ENCODE data around the gene SIM2. TPM values are rescaled to one million over a fixed set of nuclear protein-coding genes. Genes with fewer than 3 reads are reported as not detected.

The SIM2 gene
- total RNA-seq, 4 donors from 2014 or later = 0.42 TPM; not detected in 3

- 92% methylated on average over 9 of the region's 9 CpGs for WGBS
- Histone ChIP-seq H3K27me3 (no peaks in the 10 kb centered on the region), H3K36me3 (peaks cover 0 to 39% (median under 1%) of the 10 kb centered on the region in 4 donors), H3K4me3 (no peak overlapping the region), H3K27ac (replicated peaks in 1 of 4) (no peak overlapping the region), H3K4me1 (no peaks in the 10 kb centered on the region), H3K9me3 (no peaks in the 10 kb centered on the region)
- DNase-seq (ENCODE audit: extremely low spot score) = no peak
- intact Hi-C loops (cut with DNase I) = no loop called here
- TF ChIP-seq EP300 (IDR thresholded peaks at IDR 0.05) (no peak), POLR2A (IDR thresholded peaks at IDR 0.05; ENCODE audit: low read depth) (no peak), CTCF (IDR thresholded peaks at IDR 0.05) (no peak), POLR2AphosphoS5 (IDR thresholded peaks at IDR 0.05) (no peak)
Observed at GRCh38 chr21:36762642-36763041, 63.7 kb downstream of the SIM2 start.

GRCh38 chr21:36763305-36763704, 64.4 kb downstream of the SIM2 start:
- Histone ChIP-seq H3K27ac (replicated peaks in 1 of 4) (no peak overlapping the region), H3K27me3 (no peaks in the 10 kb centered on the region), H3K4me3 (no peak overlapping the region), H3K9me3 (no peaks in the 10 kb centered on the region), H3K36me3 (peaks cover 0 to 39% (median 0%) of the 10 kb centered on the region in 4 donors), H3K4me1 (no peaks in the 10 kb centered on the region)
- 88% methylated on average over 6 of the region's 6 CpGs for WGBS
- no peak for DNase-seq (ENCODE audit: extremely low spot score)
- TF ChIP-seq POLR2AphosphoS5 (IDR thresholded peaks at IDR 0.05) = no peak
- no peak for TF ChIP-seq POLR2A (IDR thresholded peaks at IDR 0.05; ENCODE audit: low read depth)
- TF ChIP-seq CTCF (IDR thresholded peaks at IDR 0.05) = no peak
- no peak for TF ChIP-seq EP300 (IDR thresholded peaks at IDR 0.05)
- intact Hi-C loops (cut with DNase I) = no loop called here

- Histone ChIP-seq H3K27ac (replicated peaks in 1 of 4) (no peak overlapping the region), H3K27me3 (no peaks in the 10 kb centered on the region), H3K4me3 (no peak overlapping the region), H3K36me3 (peaks cover 0 to 28% (median 0%) of the 10 kb centered on the region in 4 donors), H3K9me3 (no peaks in the 10 kb centered on the region), H3K4me1 (peaks cover 0 to 9% (median 4%) of the 10 kb centered on the region in 4 donors)
- 97% methylated on average over 4 of the region's 4 CpGs for WGBS
- TF ChIP-seq POLR2A (IDR thresholded peaks at IDR 0.05; ENCODE audit: low read depth) = no peak
- TF ChIP-seq POLR2AphosphoS5 (IDR thresholded peaks at IDR 0.05) = no peak
- no peak for TF ChIP-seq EP300 (IDR thresholded peaks at IDR 0.05)
- no peak for TF ChIP-seq CTCF (IDR thresholded peaks at IDR 0.05)
- DNase-seq (ENCODE audit: extremely low spot score) = no peak
- intact Hi-C loops (cut with DNase I) = no loop called here
Observed at GRCh38 chr21:36765229-36765628, 66.3 kb downstream of the SIM2 start.

GRCh38 chr21:36766511-36766910, 67.6 kb downstream of the SIM2 start:
- no peak for DNase-seq (ENCODE audit: extremely low spot score)
- TF ChIP-seq EP300 (IDR thresholded peaks at IDR 0.05) (no peak), POLR2AphosphoS5 (IDR thresholded peaks at IDR 0.05) (no peak), POLR2A (IDR thresholded peaks at IDR 0.05; ENCODE audit: low read depth) (no peak), CTCF (IDR thresholded peaks at IDR 0.05) (no peak)
- H3K4me1 ChIP-seq = peaks cover 0 to 9% (median 4%) of the 10 kb centered on the region in 4 donors
- no peaks in the 10 kb centered on the region for H3K9me3 ChIP-seq
- H3K27ac ChIP-seq (replicated peaks in 1 of 4) = no peak overlapping the region
- no peaks in the 10 kb centered on the region for H3K27me3 ChIP-seq
- H3K36me3 ChIP-seq = peaks cover 0 to 24% (median 0%) of the 10 kb centered on the region in 4 donors
- no peak overlapping the region for H3K4me3 ChIP-seq
- WGBS = 93% methylated on average over 6 of the region's 6 CpGs
- intact Hi-C loops (cut with DNase I) = no loop called here

GRCh38 chr21:36767096-36767495, 68.2 kb downstream of the SIM2 start:
- TF ChIP-seq CTCF (IDR thresholded peaks at IDR 0.05) (no peak), EP300 (IDR thresholded peaks at IDR 0.05) (no peak), POLR2AphosphoS5 (IDR thresholded peaks at IDR 0.05) (no peak), POLR2A (IDR thresholded peaks at IDR 0.05; ENCODE audit: low read depth) (no peak)
- WGBS = 96% methylated on average over 11 of the region's 11 CpGs

More at GRCh38 chr21:36767096-36767495, 68.2 kb downstream of the SIM2 start:
- H3K4me3 ChIP-seq = no peak overlapping the region
- DNase-seq (ENCODE audit: extremely low spot score) = no peak
- no peaks in the 10 kb centered on the region for H3K9me3 ChIP-seq
- intact Hi-C loops (cut with DNase I) = no loop called here
- H3K27ac ChIP-seq (replicated peaks in 1 of 4) = no peak overlapping the region
- no peaks in the 10 kb centered on the region for H3K27me3 ChIP-seq
- H3K4me1 ChIP-seq = peaks cover 0 to 9% (median 4%) of the 10 kb centered on the region in 4 donors
- H3K36me3 ChIP-seq = peaks cover 0 to 18% (median 0%) of the 10 kb centered on the region in 4 donors
